Thoracic aorta (tissue), 2 donors: ENCODE results near the gene ZNF286A. TPM values are rescaled to one million over a fixed set of nuclear protein-coding genes. Genes with fewer than 3 reads are reported as not detected.
"Not testable (repeated sequence)": the region's sequence is repeated elsewhere in the genome, so short reads cannot be mapped to it uniquely, and the experiment has no call there.

Source experiments
- ATAC-seq: fragments of 150-250 bp; one replicate; pipeline ENCODE4 v1.8.0; 2017; ENCODE audit warnings: low read depth; ENCODE audit not compliant: insufficient number of reproducible peaks, low FRiP score
- DNase-seq: peaks from one replicate; pipeline ENCODE4 v3.0.0-alpha.2; 2020; ENCODE audit warnings: low spot score
- H3K27ac ChIP-seq, 2 donors: fragments of 200-600 bp; sonication (generic); 1 replicate in 1 of 2; 2 replicates in 1 of 2; pipeline ENCODE4 v1.5.1; 2016; ENCODE audit warnings: mild to moderate bottlenecking in 2 of 2, moderate library complexity in 2 of 2
- H3K27me3 ChIP-seq: fragments of 200-600 bp; sonication (generic); replicated peaks from 2 replicates; pipeline ENCODE4 v1.6.0; 2016; ENCODE audit warnings: mild to moderate bottlenecking; ENCODE audit not compliant: insufficient read depth
- H3K36me3 ChIP-seq: fragments of 200-600 bp; sonication (generic); one replicate; pipeline ENCODE4 v1.5.1; 2016
- H3K4me1 ChIP-seq, 2 donors: fragments of 200-600 bp; sonication (generic); 1 replicate in 1 of 2; 2 replicates in 1 of 2; pipeline versions ENCODE4 v1.5.1 to v1.6.0; 2016; ENCODE audit warnings: low read depth in 2 of 2, mild to moderate bottlenecking in 1 of 2; ENCODE audit not compliant: control insufficient read depth in 1 of 2
- H3K4me3 ChIP-seq: fragments of 200-600 bp; sonication (generic); 2 replicates; pipeline ENCODE4 v1.5.1; 2016; ENCODE audit warnings: mild to moderate bottlenecking
- H3K9me3 ChIP-seq: fragments of 200-600 bp; sonication (generic); 2 replicates; pipeline ENCODE4 v1.5.1; 2016
- total RNA-seq, 2 donors: library from RNA; depleted of rRNA; stranded (reverse); fragments of >200 nt; gene quantifications; one replicate each; pipeline versions ENCODE4 v1.1.0 to v1.2.3, GENCODE V29; 2016
- TF ChIP-seq, protein P1 (sequence below): fragments of 200-600 bp; sonication (generic); IDR thresholded peaks from one replicate; pipeline ENCODE4 v1.5.1; 2019; ENCODE audit warnings: antibody characterized with exemption

ZNF286A gene
- total RNA-seq, 2 donors from 2014 or later: 7.6 to 22.4 TPM

DNA sequence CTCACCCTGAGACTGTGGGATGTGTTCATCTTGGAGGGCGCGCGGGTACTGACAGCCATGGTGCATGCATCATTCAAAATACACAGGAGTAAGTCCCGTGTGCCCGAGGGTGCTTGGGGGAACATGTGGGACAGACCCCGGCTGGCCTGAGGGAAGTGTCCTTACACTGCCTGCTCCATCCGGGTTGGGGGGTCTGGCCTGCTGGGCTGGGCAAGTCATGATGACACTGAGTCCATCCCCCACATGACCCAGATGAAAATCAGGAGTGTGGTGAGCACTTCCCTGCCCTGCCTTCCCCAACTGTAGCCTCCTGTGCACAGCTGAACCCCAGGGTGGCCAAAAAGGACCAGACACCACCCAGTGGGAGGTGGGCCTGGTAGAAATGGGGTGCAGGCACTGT lies 43.4 kb downstream of the ZNF286A start:
- no peaks in the 10 kb centered on the region for H3K4me1 ChIP-seq
- DNase-seq (no peak), ATAC-seq (no peak)
- no peak overlapping the region for H3K4me3 ChIP-seq
- no peaks in the 10 kb centered on the region for H3K27me3 ChIP-seq
- H3K27ac ChIP-seq: no peak overlapping the region
- TF ChIP-seq, protein P1, sequence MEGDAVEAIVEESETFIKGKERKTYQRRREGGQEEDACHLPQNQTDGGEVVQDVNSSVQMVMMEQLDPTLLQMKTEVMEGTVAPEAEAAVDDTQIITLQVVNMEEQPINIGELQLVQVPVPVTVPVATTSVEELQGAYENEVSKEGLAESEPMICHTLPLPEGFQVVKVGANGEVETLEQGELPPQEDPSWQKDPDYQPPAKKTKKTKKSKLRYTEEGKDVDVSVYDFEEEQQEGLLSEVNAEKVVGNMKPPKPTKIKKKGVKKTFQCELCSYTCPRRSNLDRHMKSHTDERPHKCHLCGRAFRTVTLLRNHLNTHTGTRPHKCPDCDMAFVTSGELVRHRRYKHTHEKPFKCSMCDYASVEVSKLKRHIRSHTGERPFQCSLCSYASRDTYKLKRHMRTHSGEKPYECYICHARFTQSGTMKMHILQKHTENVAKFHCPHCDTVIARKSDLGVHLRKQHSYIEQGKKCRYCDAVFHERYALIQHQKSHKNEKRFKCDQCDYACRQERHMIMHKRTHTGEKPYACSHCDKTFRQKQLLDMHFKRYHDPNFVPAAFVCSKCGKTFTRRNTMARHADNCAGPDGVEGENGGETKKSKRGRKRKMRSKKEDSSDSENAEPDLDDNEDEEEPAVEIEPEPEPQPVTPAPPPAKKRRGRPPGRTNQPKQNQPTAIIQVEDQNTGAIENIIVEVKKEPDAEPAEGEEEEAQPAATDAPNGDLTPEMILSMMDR: no peak
- H3K36me3 ChIP-seq: no peaks in the 10 kb centered on the region
- H3K9me3 ChIP-seq: no peaks in the 10 kb centered on the region

DNA sequence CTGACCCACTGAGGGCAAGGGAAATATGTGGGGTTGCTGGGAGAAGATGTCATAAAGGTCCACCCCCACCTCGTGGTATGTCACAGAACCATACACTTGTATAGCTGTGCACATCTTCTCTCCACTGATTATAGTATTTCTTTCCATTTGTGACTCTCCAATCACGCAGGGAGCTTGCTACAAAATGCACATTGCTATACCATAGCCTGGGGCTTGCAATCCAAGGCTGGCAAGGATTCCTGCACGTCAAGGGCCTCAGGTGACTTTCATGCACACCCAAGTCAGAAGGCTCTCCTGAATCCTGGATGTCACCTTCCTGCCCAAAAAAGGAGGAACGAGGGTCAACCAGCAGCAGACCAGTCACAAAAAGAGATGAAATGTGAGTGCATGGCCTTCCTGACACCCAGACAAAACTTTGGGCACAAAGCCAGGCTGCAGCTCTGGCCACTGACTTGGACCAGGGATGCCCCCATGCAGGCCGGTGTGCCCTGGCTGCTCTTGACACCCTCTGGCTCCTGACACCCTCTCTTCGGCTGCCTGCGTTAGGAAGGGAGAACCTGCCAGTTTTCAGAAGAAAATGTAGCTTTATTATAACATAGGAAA lies 44.6 kb downstream of the ZNF286A start:
- Histone ChIP-seq H3K27ac (no peak overlapping the region), H3K27me3 (no peaks in the 10 kb centered on the region), H3K36me3 (no peaks in the 10 kb centered on the region), H3K4me1 (no peaks in the 10 kb centered on the region), H3K4me3 (no peak overlapping the region), H3K9me3 (no peaks in the 10 kb centered on the region)
- DNase-seq: no peak
- TF ChIP-seq, protein P1: no peak
- no peak for ATAC-seq

DNA sequence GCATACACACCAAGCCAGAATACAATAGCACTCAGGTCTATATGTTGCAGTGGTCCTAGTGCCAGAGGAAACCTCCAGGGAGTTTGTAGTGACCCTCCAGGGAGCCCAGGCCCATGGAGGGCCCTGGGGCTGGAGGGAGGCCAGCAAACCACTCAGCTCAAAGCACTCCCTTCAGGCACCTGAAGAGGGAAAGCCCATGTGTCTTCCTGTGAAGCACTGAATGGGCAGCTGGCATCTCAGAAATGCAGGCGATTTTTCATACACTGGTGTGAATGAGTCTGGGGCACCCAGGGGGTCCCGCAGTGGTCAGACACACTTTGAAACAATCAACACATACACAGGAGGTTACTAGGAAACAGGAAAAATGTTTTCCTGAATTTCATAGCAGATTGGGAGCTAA lies 45.3 kb downstream of the ZNF286A start:
- Histone ChIP-seq H3K9me3 (no peaks in the 10 kb centered on the region), H3K4me1 (no peaks in the 10 kb centered on the region), H3K36me3 (no peaks in the 10 kb centered on the region), H3K27ac (no peak overlapping the region), H3K4me3 (no peak overlapping the region), H3K27me3 (no peaks in the 10 kb centered on the region)
- TF ChIP-seq, protein P1: no peak
- ATAC-seq: no peak
- no peak for DNase-seq

DNA sequence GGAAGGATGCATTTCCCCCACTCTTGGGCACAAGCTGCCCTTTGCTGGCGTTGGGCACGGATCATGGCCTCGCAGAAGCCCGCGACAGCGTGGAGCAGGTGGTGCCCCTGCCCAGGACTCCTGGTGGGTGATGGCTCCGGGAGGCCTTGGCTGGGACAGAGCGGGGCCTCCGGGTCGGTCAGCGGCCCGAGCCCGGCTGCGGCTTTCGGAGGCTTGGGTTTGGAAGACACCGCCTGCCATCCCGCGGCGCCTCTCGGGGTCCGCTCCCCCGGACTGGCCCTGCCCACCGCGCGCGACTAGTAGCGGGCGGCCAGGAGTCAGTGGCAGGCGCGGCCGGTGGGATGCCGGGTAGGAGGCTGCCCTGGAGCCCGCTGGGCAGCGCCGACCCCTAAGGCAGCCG lies 49.9 kb downstream of the ZNF286A start:
- not testable (repeated sequence) for H3K27ac ChIP-seq, H3K9me3 ChIP-seq, DNase-seq, H3K27me3 ChIP-seq, H3K4me3 ChIP-seq, ATAC-seq, H3K4me1 ChIP-seq, H3K36me3 ChIP-seq

DNA sequence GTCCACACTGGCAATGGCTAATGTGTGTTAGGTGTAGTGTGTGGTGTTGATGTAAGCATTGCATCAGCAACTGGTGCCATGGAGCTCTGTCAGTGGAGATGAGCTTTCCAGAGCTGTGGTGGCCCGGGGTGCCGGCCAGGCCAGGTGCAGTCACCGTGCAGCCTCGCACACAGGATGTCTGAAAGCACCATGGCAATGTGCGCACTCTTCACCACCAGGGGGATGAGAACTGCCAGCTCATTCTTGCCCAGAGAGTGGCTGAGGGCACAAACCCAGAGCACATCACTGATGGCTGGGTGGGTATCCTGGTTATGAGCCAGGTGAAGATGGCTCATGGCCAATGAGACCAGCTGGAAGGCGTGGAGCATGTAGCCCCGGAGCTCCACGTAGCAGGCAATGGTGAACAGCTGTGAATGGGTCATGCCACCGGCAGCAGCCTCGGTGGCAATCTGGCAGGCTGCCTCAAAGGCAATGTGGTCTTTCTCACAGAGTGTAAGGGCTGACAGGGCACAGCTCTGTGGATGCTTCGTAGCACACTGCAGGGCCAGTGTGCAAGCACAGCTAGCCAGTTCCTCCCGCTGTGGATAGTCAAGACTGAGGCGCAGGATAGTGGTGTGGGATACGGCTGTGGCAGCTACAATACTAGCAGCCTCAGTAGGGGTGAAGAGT lies 69.4 kb downstream of the ZNF286A start:
- ATAC-seq, DNase-seq, H3K36me3 ChIP-seq, H3K4me3 ChIP-seq, H3K9me3 ChIP-seq, H3K4me1 ChIP-seq, H3K27ac ChIP-seq, H3K27me3 ChIP-seq: not testable (repeated sequence)

Other genes starting within 250 kb of the ZNF286A start
- 10 to 100 TPM; 13.5 to 22.2 TPM for gene CDRT4, start 232.1 kb upstream of the ZNF286A start, total RNA-seq
- 10 to 100 TPM; 27.1 to 52.5 TPM for gene TVP23C, start 136.3 kb upstream of the ZNF286A start, total RNA-seq
- under 1 TPM in 1 of 2 donors, not detected in 1; 0.35 TPM for gene FBXW10B, start 80.0 kb upstream of the ZNF286A start, total RNA-seq
- 10 to 100 TPM; 15.0 to 26.3 TPM for gene TRIM16, start 15.4 kb upstream of the ZNF286A start, total RNA-seq
- not detected for gene TBC1D26, start 32.5 kb downstream of the ZNF286A start, total RNA-seq
- gene ADORA2B, start 245.4 kb downstream of the ZNF286A start, total RNA-seq: 1 to 10 TPM in 1 of 2 donors, not detected in 1; 1.6 TPM